IPS DF 4.7 (cell line): ENCODE results near the gene DOCK4.

Source experiments
- DNase-seq: peaks from one replicate; pipeline ENCODE4 v3.0.0-alpha.2; 2013; ENCODE audit warnings: low spot score; ENCODE audit errors: extremely low read depth

The DOCK4 gene

DNA sequence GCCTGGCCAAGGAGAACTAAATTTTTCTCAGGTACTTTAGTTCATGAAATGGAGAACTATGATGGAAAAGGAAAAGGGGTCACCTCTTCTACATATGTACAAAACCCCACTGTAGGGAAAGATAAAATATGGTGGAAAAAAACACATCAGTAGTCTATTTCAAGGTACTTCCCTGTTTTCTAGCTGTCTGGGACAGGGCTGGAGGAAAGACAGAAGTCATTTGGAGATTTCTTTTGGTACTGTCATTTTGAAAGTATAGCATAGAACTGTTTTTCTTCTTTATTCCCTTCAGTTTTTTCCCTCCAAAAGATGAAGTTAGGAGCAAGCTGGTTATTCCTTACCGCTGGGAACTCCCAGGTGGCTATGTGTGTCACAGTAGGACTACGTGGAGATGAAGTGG, 196.1 kb downstream of the DOCK4 start:
- DNase-seq, result no peak

- no peak for DNase-seq
Measured at GRCh38 chr7:112009081-112009480, 197.1 kb downstream of the DOCK4 start.

DNA sequence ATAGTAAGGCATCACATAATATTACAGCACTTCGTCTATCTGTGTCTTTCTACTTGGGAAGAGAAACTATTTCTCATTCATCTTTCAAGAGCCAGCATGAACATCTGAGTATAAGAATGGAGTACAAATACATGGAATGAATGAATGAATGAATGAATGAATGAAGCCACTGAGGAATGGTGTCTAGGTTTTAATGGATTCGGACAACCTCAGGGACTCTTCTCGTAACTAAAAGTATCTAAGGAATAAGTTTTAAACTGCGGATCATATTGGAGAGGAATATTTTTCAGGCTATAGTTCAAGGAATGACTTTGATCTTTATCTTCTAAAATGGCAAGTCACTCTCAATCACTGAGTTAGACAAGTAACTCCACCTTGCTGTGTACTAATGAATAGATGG, 199.0 kb downstream of the DOCK4 start:
- no peak for DNase-seq

DNA sequence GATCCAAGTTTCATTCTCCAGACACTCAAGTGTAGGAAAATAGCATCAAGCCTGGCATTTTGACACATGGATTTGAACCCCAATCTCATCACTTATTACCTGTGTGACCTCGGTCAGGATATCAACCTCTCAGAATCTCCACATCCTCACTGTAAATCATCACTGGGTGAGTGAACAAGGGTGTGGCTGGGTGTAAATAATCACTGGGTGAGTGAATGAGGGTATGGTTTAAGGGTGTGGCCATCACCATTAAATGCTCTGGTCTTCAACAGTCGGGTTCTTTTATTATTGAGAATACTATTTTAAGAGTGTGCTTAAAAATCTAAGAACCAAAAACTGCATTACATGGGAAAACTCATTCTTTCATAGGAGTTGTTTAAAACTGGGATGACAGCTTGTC, 200.1 kb downstream of the DOCK4 start:
- no peak for DNase-seq

DNA sequence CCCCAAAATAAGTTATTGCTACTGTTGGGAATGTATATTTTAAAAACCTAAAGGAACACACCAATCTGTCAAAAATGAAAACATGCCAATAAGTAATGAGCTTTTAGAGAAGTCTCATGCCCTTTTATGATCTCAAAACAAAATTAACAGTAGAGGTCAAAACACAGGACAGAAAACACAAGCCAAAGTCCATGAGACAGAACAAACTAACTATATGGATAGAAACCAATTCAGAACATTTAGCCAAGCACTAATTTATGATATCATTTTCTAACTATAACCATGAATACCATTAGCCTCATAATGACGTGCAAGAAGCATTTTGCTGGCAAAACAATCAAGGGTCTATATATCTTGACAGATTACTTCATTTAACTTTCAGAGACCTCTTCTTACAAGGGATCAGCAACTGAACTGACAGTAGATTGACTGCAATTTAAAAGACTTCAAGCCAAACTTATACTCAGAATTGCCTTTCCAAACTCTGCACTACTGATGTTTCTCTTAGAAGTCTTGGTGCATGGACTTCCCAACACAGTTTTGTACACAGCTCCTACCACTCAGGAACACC, 200.9 kb downstream of the DOCK4 start:
- no peak for DNase-seq

- DNase-seq, result no peak
Measured at GRCh38 chr7:112001091-112001826, 204.9 kb downstream of the DOCK4 start.

DNA sequence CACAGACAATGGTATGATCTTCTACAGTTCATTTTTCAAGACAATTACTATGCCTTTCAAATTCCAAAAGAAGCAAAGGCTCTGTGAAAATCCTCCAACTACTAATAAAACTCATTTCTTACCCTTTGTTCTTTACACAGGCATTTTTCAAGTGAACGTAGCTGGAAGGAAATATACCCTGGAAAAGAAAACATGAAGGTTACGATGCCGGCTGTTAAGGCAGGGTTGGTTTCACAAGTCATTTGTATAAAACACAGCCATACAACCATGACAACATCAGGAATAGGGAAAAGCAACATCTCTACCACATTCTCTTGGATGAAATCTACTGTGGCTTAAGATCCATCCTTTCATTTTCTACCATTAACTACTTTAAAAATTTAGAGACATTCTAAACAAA, 207.9 kb downstream of the DOCK4 start:
- no peak for DNase-seq

- DNase-seq, result no peak
Measured at GRCh38 chr7:111997546-111997945, 208.7 kb downstream of the DOCK4 start.

DNA sequence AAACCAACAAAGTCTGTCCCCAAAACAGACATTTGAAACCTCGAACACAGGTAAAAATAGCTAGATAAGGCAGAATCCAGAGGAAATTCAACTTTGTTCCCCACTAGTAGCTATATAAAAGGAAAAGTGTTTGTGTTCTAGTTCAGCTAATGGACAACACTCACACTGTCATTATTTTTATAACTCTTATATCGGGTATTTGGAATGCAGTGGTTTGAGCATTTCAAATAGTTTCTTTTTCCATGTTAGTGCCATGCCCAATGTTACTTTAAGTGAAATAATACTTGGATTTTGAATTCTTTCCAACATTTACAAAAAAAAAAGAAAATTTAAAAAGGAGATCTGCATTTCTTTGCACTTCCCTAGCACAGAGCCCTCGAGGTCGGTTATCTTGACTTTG, 213.6 kb downstream of the DOCK4 start:
- DNase-seq, result no peak

DNA sequence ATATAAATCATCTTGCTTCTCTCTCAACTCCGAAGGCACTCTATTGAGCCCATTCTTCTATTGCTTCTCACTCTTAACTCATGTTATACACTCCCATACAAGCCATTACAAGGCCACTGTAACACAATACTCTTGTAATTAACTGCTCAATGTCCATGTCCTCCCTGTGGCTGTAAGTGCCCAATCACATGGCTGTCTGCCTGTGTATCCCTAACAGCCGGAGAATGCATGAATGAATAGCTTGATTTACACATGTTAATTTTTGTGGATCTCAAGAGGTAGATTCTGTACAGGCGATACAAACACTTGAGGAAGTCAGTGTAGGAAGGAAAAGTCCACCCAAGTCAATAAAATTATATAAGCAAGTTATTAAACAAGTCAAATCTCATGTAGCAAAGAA, 215.6 kb downstream of the DOCK4 start:
- no peak for DNase-seq

DNA sequence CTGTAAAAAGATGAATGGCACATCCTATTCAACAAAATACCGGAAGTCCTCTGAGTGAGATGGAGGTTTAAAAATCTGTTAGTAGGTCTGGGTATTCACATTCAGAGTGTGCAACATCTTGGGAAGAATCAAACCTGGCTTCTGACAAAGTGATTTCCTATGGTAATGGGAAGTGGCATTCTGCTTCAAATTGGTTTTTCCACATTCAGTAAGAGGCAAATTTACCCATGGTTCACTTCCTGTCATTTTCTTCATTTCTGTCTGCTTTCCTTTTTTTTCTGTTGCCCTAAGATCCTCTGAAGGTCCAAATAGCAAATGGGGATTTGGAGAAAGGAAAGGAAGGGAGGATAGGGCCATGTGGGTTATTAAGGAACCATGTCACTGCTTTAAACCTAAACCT, 218.3 kb downstream of the DOCK4 start:
- no peak for DNase-seq

DNA sequence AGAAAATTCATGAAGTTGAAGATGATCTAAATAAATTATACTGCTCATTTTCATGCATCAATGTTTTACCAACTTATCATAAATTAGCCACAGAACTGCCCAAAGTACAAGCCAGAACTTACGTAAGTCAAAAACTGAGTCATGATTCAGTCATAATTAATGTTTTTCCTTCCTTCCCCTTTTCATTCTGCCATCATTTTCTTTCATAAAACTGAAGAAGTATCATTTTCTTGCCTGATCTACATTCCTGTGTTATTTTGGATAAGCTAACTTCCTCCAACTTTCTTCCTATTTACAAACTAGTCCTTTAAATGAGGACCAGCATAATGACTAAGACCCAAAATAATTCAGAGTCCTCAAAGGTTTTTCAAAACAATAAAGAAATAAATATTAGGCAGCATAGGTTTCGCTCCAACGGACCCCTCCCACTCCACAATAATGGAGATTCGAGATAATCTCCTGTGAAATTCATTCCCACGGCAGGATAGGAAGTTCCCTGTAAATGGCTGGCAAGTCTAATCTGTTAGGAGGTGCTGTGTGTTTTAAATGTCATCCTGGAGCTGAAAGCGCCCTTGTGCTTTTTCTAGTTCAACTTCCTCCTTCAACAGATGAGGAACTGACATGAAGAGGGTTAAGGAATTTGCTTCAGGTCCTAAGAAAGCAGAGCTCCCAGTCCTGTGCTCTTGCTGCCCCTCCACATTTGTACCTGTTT, 218.9 kb downstream of the DOCK4 start:
- no peak for DNase-seq

GRCh38 chr7:111986601-111987000, 219.6 kb downstream of the DOCK4 start:
- DNase-seq, result no peak

DNA sequence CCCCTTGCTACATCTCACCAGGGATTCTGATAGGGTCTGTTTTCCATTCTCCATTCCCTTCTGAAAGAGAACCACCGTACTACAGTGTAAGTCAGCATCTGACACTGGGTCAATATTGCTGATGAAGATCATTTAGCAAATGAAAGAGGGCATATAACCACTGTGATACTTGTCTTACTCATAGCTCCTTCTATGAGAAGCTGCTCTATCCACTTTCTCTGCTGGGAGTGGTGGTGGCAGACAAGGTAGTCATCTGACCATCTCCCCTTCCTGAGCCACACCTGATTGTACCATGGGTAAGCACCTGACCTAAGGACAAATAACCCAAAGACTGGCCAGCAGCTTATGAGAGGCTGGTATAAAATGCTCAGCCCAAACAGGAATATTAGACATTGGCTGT, 220.4 kb downstream of the DOCK4 start:
- DNase-seq, result no peak

GRCh38 chr7:111982804-111983203, 223.4 kb downstream of the DOCK4 start:
- no peak for DNase-seq

DNA sequence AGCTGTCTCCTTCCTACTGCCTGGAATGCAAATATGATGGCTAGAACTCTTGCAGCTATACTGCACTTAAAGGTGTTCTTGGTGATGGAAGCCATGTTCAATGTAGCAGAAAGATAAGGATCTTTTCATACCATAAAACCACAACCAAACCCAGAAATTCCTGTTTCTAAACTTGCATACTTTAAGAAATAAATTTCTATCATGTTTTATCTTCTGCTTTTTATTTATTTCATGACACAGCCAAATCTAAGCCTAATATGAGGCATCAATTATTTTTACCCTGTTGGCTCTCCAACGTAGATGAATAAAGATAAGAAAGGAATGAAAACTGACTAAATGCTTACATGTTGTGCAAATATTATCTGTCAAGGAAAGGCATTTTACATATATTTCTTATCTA, 224.1 kb downstream of the DOCK4 start:
- DNase-seq, result no peak

- no peak for DNase-seq
Measured at GRCh38 chr7:111980725-111981124, 225.5 kb downstream of the DOCK4 start.

- no peak for DNase-seq
Measured at GRCh38 chr7:111975346-111975745, 230.9 kb downstream of the DOCK4 start.

GRCh38 chr7:111960984-111961383, 245.2 kb downstream of the DOCK4 start:
- DNase-seq, result no peak

- no peak for DNase-seq
Measured at GRCh38 chr7:111958896-111959295, 247.3 kb downstream of the DOCK4 start.

DNA sequence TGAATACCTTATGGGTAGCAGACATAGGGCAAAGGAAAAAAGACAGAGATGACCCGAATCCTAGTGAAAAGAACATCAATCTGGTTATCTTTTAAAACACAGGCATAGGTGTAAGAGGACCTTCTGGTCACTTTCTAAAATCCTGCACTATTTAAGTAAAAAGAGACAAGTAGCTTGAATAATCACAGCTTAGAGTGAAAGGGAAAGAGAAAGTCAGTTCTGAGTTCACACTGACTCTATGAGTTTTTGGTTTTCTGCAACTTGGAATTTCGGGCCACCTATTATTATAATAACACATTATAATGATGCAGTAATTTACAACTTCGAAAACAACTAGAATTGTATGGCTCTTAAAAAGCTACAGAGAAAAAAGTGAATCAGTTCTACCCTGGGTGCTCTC, 247.8 kb downstream of the DOCK4 start:
- no peak for DNase-seq

- no peak for DNase-seq
Measured at GRCh38 chr7:111955616-111956015, 250.6 kb downstream of the DOCK4 start.
